NCI-H2171 (cell line): Measurements from ENCODE around the gene SIRT7.

ENCODE experiments used
- DNase-seq: peaks from one replicate; lab custom pipeline; 2025; lab: John Stamatoyannopoulos, UW

The SIRT7 gene, protein sequence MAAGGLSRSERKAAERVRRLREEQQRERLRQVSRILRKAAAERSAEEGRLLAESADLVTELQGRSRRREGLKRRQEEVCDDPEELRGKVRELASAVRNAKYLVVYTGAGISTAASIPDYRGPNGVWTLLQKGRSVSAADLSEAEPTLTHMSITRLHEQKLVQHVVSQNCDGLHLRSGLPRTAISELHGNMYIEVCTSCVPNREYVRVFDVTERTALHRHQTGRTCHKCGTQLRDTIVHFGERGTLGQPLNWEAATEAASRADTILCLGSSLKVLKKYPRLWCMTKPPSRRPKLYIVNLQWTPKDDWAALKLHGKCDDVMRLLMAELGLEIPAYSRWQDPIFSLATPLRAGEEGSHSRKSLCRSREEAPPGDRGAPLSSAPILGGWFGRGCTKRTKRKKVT

DNA sequence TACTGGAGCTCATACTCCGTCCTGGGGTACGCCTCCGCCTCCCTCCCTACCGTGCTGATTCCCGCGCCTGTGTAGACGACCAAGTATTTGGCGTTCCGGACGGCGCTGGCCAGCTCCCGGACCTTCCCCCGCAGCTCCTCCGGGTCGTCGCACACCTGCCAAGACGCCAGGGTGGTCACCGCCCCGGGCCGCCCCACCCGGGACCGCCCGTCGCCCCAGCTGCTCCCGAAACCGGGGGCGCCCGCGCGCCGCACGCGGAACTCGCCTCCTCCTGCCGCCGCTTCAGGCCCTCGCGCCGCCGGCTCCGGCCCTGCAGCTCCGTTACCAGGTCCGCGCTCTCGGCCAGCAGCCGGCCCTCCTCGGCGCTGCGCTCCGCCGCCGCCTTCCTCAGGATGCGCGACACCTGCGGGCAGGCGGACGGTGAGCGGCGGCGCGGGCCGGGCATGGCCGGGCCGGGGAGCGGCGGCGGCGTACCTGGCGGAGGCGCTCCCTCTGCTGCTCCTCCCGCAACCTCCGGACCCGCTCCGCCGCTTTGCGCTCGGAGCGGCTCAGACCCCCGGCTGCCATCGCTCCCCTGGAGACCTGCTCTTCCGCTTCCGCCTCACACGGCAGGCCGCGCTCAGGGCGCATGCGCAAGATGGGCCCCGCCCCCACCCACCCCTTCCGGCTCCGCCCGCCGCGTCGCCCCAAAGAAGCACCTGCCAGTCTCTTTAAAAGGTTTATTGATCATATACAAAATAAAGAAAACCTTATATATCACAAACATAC lies at the start of gene SIRT7:
TSS of gene SIRT7 (minus strand) at position 612 of the 768 bp plus-strand sequence. CDS start at position 567, 45 bp downstream.
- peak; percentile 74 for DNase-seq

- no peak for DNase-seq
Measured at GRCh38 chr17:81967244-81967532, 49.2 kb upstream of the SIRT7 start.

GRCh38 chr17:81966343-81967243 lies 48.6 kb upstream of the SIRT7 start:
- peak; percentile 76 for DNase-seq

- no peak for DNase-seq
Measured at GRCh38 chr17:81964081-81964849, 46.3 kb upstream of the SIRT7 start.

DNA sequence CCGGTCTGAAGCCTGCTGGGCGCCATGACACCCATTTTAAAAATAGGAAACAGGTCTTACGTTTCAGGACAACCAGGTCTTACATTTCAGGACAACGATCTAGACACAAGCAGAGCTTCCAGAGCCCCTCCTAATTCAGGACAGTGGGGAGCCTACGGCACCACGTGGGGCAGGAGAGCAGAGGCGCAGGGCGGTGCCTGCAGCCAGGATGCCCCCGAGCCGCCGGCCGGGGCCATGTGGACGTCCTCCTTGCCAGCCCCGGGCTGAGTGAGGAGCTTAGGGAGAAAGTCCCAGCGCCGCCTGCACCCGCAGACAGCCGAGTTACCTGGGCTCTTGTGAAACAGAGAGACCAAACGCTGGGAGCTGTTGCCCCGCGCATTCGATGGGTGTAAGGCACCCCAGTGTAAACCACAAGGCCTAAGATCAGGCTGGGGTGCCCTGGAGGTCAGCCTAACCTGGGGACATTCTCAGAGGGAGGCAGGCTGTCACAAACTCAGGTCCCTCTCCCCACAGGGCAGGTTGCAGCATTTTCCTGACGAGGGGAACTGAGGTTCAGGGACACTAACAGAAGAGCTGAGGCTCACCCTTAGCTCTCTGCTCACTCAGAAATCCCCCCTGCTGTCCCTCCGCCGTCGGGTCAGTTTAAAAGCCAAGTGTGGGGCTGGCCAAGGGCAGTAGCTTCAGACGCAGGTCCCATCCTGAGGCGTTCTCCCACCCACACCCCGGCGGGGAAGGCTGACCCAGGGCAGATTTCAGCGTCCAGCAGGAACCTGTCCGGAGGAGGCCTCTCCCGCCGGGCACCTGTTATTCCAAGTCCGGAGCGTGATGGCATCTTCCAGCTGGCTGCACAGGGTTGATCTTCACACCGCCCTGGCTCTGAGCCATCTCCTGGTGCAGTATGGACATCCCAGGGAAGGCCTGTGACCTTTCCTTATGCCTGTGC lies 44.8 kb upstream of the SIRT7 start:
- DNase-seq = no peak

GRCh38 chr17:81961521-81962498 lies 43.8 kb upstream of the SIRT7 start:
- DNase-seq = no peak

GRCh38 chr17:81961087-81961511 lies 43.1 kb upstream of the SIRT7 start, which contains the start of gene NOTUM:
TSS of gene NOTUM (minus strand) at chr17:81961187. CDS start at chr17:81960909, 278 bp downstream.
- peak; percentile 18 for DNase-seq

- DNase-seq = no peak
Measured at GRCh38 chr17:81960130-81960958, 42.4 kb upstream of the SIRT7 start.

- DNase-seq = peak; percentile 33
Measured at GRCh38 chr17:81959362-81960129, 41.6 kb upstream of the SIRT7 start.

- no peak for DNase-seq
Measured at GRCh38 chr17:81958633-81959342, 40.8 kb upstream of the SIRT7 start.

DNA sequence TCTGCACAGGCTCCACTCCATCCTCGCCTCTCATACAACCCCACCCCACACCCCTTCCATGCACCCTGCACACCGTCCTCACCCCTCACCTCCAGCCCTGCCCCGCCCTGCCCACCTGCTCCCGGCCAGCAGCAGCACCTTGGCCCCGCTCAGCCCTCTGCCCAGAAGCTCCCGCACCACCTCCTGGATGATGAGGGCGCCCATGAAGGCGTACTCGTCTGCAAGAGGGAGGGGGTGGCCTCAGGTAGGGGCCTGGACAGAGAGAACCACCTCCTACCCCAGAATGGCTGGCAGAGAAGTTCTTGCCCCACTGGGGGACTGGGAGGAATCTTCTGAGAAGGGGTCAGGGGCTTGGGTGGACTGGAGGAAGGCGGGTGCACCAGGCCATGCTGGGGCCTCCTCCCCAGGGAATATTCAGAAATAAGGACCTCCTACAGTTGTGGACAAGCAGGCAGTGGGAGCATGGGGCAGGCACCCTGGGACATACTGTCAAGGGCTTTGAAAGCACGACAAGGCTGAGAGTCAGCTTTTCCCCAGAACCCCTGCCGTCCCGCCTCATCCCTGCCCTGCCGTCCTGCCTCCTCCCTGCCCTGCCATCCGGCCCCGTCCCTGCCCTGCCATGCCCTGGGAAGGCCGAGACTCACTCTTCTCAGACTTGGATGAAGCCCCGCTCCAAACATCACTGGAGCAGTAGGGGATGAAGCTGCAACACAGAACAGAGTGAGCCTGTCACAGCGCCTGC lies 39.9 kb upstream of the SIRT7 start:
- no peak for DNase-seq

DNA sequence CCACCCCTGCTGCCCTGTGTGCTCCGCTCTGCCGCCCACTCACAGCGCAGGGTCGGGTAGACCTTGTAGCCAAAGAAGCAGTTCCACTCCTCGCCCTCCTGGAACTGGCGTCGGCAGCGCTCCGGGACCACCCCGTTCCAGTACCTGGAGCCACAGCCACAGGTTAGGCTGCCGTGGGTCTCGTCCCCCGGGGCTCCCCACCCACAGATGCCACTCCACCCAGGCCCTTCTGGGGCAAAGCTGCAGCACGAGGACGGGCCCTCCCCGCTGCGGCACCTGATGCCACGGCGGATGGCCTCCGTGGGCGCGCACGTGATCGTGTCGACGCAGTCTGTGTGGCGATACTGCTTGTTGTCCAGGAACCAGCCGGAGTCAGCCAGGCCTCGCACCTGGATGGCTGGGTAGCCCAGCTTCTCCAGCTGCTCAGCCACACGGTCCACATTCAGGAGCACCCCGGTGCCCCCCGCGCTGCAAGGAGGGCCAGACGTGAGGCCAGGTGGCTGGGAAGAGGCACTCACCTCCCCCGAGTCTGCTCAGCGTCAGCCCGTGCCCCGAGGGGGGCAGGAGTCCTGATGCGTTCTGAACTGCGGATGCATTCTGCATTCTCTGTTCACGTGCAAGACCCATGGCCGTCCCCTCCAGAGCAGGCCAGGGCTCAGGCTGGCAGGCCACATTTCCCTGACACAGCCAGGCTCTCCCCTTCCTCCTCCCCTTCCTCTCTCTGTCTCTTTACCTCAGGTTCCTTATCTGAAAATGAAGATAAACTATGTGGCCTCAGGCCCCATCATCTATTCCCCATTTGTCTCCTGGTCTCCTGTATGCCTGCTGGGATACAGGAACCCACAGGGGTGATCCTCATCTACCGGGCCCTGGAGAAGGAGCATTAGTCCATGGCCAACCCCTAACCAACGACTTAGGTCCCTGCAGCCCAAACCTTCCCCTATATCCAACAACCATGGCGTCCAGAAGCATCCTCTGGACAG lies 38.9 kb upstream of the SIRT7 start:
- peak; percentile 52 for DNase-seq

DNA sequence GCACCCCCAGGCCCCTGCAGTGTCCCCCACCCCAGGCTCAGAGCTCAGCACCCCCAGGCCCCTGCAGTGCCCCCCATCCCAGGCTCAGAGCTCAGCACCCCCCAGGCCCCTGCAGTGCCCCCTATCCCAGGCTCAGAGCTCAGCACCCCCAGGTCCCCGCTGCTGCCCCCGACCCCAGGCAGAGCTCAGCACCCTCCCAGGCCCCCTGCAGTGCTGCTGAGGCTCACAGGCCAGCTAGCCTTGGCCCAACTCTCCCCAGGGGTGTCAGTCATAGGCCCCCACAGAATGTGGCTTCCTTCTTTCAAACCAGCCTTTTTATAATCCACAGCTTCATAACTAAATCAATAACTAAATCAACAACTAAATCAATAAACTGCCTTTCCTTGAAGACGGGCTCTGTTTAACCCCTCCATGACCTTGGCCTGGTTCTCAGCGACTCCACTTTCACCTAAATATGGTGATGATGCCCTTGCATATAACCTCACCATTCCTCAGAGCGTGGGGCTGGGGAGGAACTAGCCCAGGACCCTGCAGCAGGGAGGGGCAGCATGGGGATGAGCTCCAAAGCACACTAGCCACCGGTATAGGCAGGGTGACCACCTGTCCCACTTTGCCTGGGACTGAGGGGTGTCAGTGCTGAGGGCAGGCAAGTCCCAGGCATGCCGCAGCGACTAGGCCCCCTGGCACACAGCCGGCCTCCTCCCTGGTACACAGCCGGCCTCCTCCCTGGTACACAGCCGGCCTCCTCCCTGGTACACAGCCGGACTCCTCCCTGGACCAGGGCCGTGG lies 38.0 kb upstream of the SIRT7 start:
- DNase-seq = no peak
